ENCODE measurements around the gene SLC16A12. TPM values are rescaled to one million over a fixed set of nuclear protein-coding genes. Genes with fewer than 3 reads are reported as not detected.

The SLC16A12 gene
- total RNA-seq, 1 experiment from 2014 or later: 0.12 TPM

GRCh38 chr10:89515031-89515841 lies 20.2 kb downstream of the SLC16A12 start:
- DNase-seq (ENCODE audit: low read depth): peak; percentile 93

- no peak for DNase-seq (ENCODE audit: low read depth)
These were observed 22.2 kb downstream of the SLC16A12 start for GRCh38 chr10:89513206-89513605.

- DNase-seq (ENCODE audit: low read depth): peak; percentile 4
These were observed 29.6 kb downstream of the SLC16A12 start for GRCh38 chr10:89505640-89506275.

GRCh38 chr10:89504691-89505090 lies 30.7 kb downstream of the SLC16A12 start:
- no peak for DNase-seq (ENCODE audit: low read depth)

- DNase-seq (ENCODE audit: low read depth): no peak
These were observed 31.6 kb downstream of the SLC16A12 start for GRCh38 chr10:89503652-89504370.

GRCh38 chr10:89503151-89503550 lies 32.2 kb downstream of the SLC16A12 start:
- no peak for DNase-seq (ENCODE audit: low read depth)

- DNase-seq (ENCODE audit: low read depth): peak; percentile 61
These were observed 32.8 kb downstream of the SLC16A12 start for GRCh38 chr10:89502549-89502948.

GRCh38 chr10:89494575-89494974 lies 40.8 kb downstream of the SLC16A12 start:
- no peak for DNase-seq (ENCODE audit: low read depth)

- DNase-seq (ENCODE audit: low read depth): no peak
These were observed 41.3 kb downstream of the SLC16A12 start for GRCh38 chr10:89494068-89494467.

GRCh38 chr10:89491932-89492331 lies 43.5 kb downstream of the SLC16A12 start:
- no peak for DNase-seq (ENCODE audit: low read depth)

- no peak for DNase-seq (ENCODE audit: low read depth)
These were observed 44.6 kb downstream of the SLC16A12 start for GRCh38 chr10:89490596-89491335.

GRCh38 chr10:89482256-89482655 lies 53.1 kb downstream of the SLC16A12 start:
- DNase-seq (ENCODE audit: low read depth): no peak

- peak; percentile 68 for DNase-seq (ENCODE audit: low read depth)
These were observed 53.7 kb downstream of the SLC16A12 start for GRCh38 chr10:89481662-89482061.

- DNase-seq (ENCODE audit: low read depth): no peak
These were observed 55.5 kb downstream of the SLC16A12 start for GRCh38 chr10:89479771-89480446.

- no peak for DNase-seq (ENCODE audit: low read depth)
These were observed 56.4 kb downstream of the SLC16A12 start for GRCh38 chr10:89478739-89479654.

GRCh38 chr10:89478085-89478738 lies 57.2 kb downstream of the SLC16A12 start:
- DNase-seq (ENCODE audit: low read depth): no peak

GRCh38 chr10:89476150-89476549 lies 59.2 kb downstream of the SLC16A12 start:
- peak; percentile 15 for DNase-seq (ENCODE audit: low read depth)

- DNase-seq (ENCODE audit: low read depth): no peak
These were observed 59.8 kb downstream of the SLC16A12 start for GRCh38 chr10:89475591-89475998.

- DNase-seq (ENCODE audit: low read depth): no peak
These were observed 60.3 kb downstream of the SLC16A12 start for GRCh38 chr10:89475125-89475524.

GRCh38 chr10:89474452-89474851 lies 60.9 kb downstream of the SLC16A12 start:
- no peak for DNase-seq (ENCODE audit: low read depth)
